ENCODE data around the gene CCDC88C. TPM values are rescaled to one million over a fixed set of nuclear protein-coding genes. Genes with fewer than 3 reads are reported as not detected.

The CCDC88C gene
- total RNA-seq, 1 donor: 77.3 TPM

- DNase-seq (ENCODE audit: low read depth in 2 of 3, low spot score in 2 of 3): peak in 2 of 3 donors; percentile 30 to 55
These were observed 118.2 kb downstream of the CCDC88C start for GRCh38 chr14:91299121-91300115.

DNA sequence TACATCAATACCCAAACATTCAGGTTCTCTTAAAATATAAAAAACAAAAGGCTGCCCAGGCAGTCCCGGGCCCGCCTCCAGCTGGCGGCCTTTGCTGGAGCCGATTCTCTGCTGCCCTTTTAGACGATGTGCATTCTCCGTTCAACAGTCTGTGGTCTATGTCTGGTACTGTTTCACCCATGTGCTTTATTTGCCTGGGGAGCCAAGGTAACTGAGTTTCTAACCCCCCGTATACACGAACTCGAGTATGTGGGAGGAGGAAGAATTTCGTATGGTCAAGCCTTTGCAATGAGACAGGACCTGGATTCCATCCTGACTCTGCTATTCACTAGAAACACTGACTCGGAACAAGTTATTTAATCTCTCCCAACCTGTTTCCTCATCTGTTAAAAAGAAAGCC lies 119.0 kb downstream of the CCDC88C start:
- no peak for DNase-seq (ENCODE audit: low read depth in 2 of 3, low spot score in 2 of 3)

- DNase-seq (ENCODE audit: low read depth in 2 of 3, low spot score in 2 of 3): no peak
These were observed 120.4 kb downstream of the CCDC88C start for GRCh38 chr14:91297081-91297711.

GRCh38 chr14:91295851-91296796 lies 121.5 kb downstream of the CCDC88C start:
- no peak for DNase-seq (ENCODE audit: low read depth in 2 of 3, low spot score in 2 of 3)

- DNase-seq (ENCODE audit: low read depth in 2 of 3, low spot score in 2 of 3): no peak
These were observed 122.3 kb downstream of the CCDC88C start for GRCh38 chr14:91295276-91295845.

- no peak for DNase-seq (ENCODE audit: low read depth in 2 of 3, low spot score in 2 of 3)
These were observed 123.5 kb downstream of the CCDC88C start for GRCh38 chr14:91294153-91294552.

DNA sequence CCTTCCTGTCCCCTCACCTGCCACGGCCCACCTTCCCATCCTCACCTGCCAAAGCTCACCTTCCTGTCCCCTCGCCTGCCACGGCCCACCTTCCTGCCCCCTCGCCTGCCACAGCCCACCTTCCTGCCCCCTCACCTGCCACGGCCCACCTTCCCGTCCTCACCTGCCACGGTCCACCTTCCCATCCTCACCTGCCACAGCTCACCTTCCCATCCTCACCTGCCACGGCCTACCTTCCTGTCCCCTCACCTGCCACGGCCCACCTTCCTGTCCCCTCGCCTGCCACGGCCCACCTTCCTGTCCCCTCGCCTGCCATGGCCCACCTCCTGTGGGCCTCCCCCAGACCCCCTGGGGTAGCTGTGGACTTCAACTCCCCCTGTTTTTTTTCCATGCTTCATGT lies 124.3 kb downstream of the CCDC88C start:
- no peak for DNase-seq (ENCODE audit: low read depth in 2 of 3, low spot score in 2 of 3)

DNA sequence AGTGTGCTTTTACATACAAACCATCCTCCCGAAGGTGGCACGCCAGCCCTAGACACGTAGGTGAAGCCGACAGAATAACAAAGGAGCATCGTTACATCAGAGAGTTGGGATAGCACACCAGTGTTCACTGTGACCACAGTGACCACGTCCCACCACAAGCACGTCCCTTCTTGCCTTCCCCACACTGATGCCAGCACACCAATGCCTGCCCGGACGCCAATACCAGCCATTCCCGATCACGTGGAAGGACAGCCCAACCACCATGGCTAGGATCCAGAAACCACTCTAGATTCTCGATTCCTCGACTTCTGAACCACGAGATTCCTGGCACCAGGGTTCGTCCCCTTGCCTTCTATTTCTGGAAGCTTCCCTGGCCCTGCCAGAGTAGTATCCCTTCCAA lies 125.1 kb downstream of the CCDC88C start:
- no peak for DNase-seq (ENCODE audit: low read depth in 2 of 3, low spot score in 2 of 3)

DNA sequence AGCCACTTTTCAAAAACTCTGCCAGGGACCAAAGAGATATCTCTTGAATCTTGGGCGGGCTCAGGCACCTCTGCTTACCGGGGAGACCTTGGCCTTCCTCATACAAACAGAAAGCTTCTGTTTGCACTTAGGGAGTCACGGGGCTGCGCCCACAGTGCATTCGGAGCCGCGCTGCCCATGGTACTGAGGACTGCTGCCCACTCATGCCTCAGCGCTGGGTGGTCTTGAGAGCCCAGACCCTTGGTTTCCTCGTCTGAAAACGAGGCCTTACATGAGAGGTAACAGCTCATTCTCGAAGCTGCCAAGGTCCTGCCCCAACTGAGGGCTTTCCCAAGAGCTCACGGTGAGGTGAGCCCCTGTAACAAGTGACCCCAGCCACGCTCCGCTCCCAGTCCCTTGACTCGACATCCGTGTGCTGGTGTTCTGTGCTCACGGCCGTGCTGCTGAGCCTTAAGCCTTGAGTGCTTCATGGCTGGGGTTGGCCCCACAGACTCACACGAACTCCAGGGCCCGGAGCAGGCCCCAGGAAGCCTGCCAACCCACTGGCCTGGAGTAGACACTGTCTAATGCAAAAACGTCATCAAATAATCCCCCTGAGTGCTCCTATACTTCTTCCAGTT lies 125.7 kb downstream of the CCDC88C start:
- DNase-seq (ENCODE audit: low read depth in 2 of 3, low spot score in 2 of 3): no peak

DNA sequence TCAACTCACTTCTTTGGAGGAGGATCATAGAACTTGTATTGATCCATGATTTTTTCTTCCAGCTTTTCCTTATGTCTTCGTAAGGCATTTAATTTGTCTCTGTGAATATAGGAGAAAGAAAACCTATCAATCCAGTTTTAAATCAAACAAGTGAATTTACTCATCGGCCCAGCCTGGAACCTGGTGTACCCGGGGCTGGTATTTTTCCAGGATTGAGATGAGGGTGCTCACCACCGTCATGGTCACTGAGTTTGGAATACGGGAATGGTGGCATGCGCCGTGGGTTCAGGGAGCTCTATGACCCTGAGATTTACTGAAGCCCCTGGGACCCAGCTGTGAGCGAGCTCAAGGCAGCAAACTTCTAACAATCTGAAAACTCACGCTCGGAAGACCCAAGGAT lies 126.6 kb downstream of the CCDC88C start:
- no peak for DNase-seq (ENCODE audit: low read depth in 2 of 3, low spot score in 2 of 3)

DNA sequence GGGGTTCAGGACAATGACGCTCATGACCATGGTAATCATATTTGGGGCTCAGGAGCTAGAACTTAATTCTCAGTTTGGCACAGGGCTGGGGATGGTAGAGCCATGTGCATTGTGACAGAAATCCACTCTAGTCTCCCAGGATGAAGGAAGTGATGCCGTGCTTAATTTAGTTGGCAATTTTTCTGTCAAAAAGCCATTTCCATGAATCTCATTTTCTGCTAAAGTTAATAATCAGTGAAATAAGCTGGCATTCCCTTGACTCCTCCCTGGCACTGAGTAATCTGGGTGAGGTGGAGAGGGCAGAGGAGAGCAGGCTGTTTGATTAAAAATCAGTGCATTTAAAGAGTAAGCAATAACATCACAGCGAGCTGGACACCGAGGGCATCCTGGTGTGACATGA lies 128.2 kb downstream of the CCDC88C start:
- DNase-seq (ENCODE audit: low read depth in 2 of 3, low spot score in 2 of 3): no peak

- DNase-seq (ENCODE audit: low read depth in 2 of 3, low spot score in 2 of 3): no peak
These were observed 128.7 kb downstream of the CCDC88C start for GRCh38 chr14:91288876-91289275.

DNA sequence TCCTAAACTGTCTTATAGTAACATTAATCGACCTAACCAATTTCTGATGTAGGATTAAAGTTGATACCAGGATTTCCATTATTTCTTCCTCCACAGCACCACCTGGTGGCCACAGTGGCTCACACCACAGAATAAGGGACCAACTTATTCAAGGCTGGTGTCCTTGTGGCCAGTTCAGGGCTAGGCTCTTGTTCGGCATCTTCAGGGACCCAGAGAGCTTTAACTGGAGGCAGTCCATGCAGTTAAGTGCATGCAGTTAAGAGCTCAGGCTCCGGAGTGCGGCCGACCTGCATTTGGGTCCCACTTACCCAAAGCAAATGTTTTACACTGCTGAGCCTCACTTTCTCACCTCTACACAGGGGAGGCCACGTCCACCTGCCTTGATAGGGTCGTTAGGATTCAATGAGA lies 131.1 kb downstream of the CCDC88C start:
- peak; percentile 68 to 87 (median 68) for DNase-seq (ENCODE audit: low read depth in 2 of 3, low spot score in 2 of 3)

DNA sequence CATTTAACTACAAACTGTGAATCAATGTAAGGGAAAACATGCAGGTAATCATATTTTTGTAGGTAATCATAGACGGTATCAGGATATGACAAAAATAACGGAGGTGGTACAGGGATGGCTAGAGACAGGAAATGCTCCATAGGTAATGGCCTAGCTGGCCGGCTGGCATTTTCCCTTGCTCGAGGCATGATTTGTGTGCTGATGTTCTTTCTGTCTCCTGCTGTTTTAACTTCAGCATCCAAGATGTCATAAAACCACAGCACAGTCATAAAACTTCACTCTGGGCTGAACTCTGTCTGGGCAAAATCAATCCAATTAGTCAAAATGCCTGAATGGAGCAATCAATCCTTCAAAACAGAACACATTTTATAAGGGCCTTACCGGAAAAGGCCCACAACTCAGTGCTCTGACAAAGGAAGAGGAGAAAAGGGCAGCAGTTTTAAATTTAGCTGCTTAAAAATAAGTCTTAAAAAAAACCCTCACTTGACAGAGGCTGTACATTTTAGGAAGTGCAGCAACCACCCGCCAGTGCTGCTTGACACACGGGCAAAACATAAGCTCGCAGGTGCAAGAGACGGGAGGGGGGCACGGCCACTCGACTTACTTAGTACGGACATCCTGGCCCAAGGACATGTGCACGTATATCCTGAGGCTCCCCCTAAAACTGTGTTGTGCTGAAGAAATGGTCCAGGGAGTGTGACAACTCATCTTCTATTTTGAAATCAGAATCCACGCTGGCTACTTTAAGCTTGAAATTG lies 132.7 kb downstream of the CCDC88C start:
- DNase-seq (ENCODE audit: low read depth in 2 of 3, low spot score in 2 of 3): no peak

DNA sequence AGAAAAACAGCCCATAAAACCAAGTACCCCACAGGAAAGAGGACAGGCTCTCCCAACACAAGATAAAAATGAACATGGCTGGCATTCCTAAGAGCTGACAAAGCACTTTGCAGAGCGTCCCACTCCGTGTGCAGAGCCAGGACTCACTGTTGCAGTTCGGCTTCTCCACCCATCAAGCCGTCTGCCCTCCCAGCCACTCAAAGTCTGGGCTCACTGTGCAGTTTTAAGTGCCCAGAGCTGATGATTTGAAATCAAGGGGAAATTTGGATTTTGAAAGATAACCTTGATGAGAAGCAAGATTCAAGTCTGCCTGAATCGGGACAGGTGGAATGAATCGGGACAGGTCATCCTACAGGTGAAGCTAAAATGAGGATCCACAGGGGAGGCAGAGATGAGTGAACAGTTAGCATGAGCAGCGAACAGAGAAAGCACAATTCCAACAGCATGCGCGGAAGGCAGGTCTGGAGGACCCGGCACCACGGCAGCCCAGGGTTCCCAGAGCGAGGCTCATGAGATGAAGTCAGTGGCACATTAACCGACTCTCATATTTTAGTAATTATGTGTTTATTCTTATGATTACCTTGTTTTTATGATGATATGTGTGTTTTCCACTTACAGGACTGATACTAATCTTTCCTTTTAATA lies 133.4 kb downstream of the CCDC88C start:
- DNase-seq (ENCODE audit: low read depth in 2 of 3, low spot score in 2 of 3): no peak

- DNase-seq (ENCODE audit: low read depth in 2 of 3, low spot score in 2 of 3): no peak
These were observed 134.0 kb downstream of the CCDC88C start for GRCh38 chr14:91283666-91284065.

GRCh38 chr14:91282954-91283645 lies 134.5 kb downstream of the CCDC88C start:
- DNase-seq (ENCODE audit: low read depth in 2 of 3, low spot score in 2 of 3): no peak

GRCh38 chr14:91281346-91281745 lies 136.3 kb downstream of the CCDC88C start:
- DNase-seq (ENCODE audit: low read depth in 2 of 3, low spot score in 2 of 3): no peak

Data from hematopoietic multipotent progenitor cell (in vitro differentiated cells).